Effector CD8-positive, alpha-beta T cell (primary cell): ENCODE measurements around the gene MARK2.
A peak's percentile ranks its signal among the peaks of the same experiment; 100 is the strongest.

ENCODE experiments used
- DNase-seq: peaks from one replicate; lab custom pipeline; 2025; lab: John Stamatoyannopoulos, UW

The MARK2 gene

DNA sequence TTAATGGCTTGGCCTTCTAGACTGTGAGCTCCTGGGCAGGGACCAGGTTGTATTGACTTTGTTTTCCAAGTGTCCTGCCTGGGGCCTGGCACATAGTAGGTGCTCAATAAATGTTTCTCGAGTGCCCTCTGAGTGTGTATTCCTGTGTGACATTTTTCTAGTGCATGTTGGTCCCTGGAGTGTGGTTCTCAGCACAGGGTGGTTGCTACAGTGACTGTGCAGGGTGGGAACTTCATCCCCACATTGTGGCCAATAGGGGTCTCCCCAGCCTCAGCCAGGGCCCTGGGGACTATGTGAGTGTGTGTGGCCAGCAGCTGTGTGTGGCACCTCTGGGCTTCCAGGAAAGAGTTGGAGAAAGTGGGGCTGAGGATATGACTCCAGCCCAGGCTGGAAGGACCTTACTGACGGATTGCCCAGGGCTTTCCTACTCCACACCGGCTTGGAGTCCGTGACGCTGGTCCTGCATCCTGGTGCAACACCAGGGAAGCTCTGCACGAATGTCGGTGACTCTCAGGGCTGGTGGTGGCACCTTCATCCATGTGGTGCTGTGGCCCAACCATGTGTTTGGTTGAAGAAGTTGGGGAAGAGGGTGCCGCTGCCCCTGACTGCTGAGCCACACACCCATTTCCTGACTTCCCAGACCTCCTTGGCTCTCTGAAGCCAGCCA, 9.0 kb upstream of the MARK2 start:
- DNase-seq: no peak

DNA sequence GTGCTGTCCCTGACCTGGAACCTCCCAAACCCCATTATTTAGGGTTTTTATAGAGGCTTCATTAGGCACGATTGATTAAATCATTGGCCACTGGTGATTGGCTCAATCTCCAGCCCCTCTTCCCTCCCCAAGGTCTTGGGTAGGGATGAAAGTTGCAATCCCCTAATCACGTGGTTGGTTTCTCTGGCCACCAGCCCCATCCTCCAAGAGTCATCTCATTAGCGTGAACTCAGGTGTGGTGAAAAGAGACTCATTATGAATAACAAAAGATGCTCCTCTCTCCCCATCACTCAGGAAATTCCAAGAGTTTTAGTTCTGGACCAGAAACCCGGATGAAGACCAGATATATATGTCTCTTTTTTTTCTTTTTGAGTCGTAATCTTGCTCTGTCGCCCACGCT, 7.6 kb upstream of the MARK2 start:
- no peak for DNase-seq

DNA sequence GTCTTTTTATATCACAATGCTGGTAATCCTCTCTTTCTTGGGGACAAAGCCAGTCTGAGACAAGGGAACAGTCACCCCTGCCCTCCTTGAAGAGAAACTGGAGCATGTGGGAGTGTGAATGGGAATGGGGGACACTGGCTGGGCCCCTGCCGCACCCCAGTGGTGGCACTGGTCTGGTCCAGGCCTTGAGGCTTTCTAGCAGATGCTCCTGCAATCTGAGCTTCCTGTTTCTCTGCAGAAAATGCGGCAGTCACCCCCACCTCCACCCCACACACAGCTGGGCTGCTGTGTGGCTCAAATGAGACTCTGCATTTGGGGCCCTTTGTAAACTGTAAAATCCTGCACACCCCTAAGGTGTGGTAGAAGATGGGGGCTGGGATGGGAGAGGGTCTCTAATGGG, 6.6 kb upstream of the MARK2 start:
- DNase-seq: no peak

DNA sequence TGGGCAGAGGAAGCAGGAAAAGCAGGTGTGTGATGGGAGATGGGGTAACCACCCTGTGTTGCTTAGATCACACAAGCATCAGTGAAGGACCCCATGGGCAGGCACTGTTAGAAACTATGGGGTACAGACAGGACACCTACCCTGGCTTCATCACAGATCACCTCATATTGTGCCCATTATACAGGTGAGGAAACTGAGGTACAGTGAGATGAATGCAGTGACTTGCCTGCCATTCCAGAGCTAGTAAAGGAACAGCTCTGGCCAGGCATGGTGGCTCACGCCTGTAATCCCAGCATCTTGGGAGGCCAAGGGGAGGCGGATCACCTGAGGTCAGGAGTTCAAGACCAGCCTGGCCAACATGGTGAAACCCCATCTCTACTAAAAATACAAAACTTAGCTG, 5.9 kb upstream of the MARK2 start:
- no peak for DNase-seq

DNA sequence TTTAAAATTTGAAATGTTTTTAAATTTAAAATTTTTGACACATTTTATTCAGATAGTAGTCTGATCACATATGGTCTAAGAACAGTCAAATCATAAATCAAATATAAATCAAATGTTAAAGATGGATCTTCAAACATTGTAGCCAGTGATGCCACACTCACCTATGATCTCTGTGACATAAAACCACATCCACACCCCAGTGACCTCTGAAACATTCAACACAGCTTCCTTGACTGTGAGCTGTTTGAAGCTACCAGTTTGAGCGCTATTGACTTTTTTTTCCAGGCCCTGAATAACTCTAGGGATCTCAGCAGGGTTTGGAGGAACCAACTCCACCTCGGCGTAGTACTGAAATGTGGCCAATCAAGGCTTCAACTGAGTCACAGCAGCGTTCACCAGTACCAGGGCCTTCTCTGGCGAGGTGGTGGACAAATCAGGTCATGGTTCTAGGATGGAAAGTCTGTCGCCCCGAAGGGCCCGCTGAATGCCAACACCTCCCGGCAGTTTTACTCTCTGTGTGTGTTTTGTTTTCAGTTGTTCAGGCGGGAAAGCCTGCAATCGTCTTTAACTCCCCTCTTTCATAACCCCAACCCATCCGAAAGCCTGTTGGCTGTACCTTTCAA, 4.3 kb upstream of the MARK2 start:
- DNase-seq: no peak

DNA sequence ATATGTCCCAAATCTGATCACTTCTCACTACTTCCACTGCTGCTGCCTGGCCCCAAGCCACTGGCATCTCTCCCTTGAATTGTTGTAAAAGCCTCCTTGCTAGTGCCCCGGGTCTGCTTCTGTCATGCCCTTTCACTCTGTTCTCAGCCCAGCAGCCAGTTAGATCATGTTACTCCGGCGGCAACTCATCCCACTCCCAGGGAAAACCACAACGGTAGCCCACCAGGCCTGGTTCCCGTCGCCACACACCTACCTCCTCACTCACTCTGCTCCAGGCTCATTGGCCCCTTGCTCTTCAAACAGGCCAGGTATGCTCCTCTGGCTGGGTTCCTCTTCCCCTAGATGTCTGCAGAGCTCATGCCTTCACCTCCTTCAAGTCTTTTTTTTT, 3.8 kb upstream of the MARK2 start:
- no peak for DNase-seq

DNA sequence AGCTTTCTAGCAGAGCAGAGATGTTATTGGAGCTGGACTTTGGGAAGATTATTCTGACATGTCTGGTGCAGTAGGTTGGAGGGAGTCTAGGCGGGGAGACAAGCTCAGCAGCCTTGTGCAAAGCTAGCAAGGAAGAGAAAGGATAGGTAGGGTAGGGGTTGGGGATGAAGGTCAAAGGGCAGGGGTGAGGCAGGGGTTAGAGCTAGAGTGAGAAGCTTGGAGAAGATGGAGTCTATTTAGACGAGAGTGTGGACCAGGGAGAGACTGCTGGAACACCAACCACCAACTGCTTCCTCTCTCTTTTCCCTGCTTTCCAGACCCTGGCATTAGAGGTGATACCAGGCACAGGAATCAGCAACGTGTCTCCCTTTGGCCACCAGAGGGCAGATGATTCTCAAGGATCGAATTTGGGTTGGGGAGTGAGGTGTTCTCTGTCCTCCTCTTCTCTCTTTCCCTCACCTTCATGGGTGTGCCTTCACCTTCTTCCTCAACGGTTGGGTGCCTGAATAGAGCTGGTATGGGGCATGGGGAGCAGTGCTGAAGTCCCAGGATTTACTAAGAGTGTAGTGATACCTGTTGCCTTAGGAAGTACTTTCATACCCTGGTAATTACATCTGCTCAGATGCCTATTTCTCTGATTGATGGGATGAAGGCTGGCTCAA, 1.8 kb upstream of the MARK2 start:
- peak; percentile 66 for DNase-seq

DNA sequence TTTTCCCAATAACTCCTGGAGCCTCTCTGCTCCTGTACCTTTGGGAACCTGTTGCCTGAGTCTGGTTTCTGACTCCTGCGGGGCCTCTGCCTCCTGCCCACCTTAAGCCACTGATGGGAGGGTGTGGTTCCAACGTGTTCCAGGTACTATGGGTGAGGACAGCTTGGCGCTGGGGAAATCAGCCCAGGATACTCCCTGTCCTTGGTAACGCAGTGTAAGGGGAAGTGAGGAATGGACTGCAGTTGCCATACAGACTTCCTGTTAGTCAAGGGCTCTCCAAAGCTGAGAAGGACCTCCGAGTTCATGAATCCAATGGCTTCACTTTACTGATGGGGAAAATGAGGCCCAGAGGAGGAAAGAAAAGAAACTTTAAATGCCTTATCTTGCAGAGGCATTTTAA, 1.2 kb upstream of the MARK2 start:
- DNase-seq: no peak

DNA sequence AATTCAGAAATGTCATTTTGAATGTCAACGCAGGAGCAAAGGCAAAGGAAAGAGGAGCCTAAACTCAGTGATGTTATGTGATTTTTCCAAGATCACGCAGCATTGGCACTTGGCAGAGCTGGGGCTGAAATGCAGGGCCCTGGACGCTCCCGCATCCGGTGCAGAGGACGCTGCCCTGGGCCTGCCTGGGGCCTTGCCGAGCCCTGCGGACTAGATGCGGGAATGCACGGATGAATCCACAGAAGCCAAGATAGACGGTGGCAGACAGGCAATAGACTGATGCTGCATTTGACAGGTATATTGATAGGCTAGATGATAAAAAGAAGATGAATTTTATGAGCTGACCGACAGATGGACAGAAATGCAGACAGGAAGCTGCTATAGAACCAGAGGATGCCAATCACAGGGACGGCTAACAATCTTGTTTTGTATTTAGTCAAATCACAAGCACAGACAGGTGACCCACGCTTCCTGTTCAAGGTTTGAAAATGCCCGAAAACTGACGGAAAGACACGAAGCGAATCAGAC, 696 bp upstream of the MARK2 start:
- no peak for DNase-seq

DNA sequence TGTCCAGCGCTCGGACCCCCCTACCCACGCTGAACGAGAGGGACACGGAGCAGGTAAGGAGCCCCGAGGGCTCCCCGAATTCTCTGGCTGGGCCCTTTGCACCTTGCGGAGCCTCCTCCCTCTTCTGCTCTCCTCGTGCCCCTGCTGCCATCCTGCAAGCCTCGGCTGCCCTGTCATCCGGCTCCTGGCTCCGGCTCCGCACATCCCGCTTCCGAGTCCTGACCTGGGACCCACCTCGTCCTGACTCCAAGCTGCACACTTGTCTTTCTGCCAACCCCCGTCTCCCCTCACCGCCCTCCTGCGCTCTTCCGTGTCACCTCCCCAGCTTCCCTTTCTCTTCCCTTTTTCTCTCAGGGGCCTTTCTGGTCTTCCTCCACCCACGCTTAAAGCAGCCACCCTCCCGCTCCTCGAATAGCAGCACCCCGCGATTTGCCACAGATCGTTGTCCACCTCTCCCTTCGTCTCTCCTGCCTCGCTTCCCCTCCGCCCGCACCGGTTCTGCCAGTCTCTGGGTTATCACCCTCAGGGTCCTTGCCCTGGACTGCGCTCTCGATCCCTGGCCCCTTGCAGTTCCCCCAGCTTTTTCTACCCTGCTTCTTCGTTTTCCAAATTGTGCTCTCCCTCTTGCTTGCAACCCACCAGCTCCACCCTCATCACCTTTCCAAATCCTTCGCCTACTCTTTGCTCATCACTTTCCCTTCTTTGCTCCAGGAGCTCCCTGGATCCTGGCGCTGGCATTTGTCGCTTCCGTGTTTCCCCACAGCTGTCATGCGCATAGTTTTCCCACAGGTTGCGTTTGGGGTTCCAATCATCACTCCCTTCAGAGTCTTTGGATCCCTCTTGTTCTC, 822 bp downstream of the MARK2 start:
- DNase-seq: no peak

DNA sequence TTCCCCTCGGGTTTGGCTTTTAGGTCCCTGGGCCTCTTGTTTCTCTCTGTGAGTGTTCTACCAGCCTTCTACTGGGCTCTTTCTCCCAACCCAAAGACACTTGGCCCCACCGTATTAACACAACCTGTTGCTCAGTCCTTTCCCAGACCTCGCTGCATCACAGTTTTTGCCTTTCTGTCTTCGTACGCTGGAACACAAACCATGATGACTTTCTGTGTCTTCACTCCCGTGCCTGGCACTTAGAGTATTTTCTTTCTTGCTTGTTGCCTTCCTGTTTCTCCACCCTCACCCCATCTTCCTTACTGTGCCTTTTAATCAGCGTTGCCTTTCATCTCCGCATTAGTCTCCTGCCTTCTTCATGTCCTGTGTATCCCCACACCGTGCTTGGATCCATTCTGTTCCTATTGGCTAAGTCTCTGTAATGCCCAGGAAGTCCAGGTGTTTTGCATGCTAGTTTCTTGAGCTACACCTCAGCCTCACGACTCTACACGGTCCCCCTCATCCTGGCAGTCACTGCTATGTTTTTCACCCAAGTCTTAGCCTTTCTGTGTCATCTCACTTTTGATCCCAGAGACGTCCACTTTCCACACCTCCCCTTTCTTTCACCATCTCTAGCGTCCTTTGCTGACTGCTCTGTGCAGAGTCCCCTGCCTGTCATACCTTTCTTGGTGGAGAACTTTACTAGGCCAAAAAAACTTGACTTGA, 1.6 kb downstream of the MARK2 start:
- no peak for DNase-seq

DNA sequence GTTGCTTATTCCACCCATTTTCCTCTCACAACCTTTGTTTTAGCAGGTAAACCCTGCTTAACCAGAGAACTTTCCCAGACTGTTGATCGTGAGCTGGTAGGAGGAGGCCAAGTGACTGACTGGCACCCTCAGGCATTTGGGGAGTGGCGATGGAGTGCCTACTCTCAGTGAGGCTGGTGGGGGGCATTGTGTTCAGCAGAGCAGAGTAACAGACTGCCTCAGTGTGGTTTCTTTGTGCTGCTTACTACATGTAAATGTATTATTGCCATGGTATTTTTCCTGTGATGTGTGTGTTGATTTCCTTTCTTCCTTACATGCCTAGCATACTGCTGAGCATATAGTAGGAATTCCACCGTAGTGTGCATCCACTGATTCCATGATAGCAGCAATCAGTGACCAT, 2.6 kb downstream of the MARK2 start:
- no peak for DNase-seq

DNA sequence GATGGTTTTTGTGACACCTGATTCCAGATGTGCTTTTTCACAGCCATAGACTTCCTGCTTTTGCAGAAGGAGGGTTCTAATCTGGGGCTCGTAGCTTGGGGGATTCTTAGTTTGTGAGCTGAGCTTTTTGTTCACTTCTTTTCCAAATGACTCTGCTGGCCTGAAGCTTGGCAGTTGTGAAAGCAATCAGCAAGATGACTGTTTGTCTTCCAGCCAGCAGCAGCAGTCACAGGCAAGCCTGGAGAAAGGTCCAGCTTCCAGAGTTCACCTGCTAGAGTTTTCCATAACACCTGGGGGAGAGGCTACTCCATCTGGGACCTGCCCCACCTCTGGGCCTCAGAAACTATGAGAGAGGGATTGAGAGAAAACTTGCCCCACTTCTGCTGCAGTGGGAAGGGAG, 4.1 kb downstream of the MARK2 start:
- DNase-seq: no peak

DNA sequence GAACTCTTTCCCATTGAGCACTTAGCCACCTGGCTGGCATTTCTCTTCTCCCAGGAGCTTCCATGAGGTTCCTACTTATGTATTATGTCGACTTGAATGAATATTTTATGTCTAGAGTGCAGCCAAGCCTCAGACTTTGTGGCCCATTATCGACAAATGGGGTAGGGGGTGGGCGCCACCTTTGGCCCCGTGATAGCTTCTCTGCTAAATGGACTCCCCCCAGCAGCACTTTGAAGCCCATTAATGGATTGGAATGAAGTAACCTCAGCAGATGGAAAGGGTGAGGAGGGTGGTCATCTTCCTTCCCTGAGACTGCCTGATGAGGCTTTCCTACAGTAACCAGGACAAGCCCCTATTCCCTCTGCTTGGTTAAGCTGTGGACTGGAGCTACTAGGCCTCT, 5.9 kb downstream of the MARK2 start:
- DNase-seq: no peak

DNA sequence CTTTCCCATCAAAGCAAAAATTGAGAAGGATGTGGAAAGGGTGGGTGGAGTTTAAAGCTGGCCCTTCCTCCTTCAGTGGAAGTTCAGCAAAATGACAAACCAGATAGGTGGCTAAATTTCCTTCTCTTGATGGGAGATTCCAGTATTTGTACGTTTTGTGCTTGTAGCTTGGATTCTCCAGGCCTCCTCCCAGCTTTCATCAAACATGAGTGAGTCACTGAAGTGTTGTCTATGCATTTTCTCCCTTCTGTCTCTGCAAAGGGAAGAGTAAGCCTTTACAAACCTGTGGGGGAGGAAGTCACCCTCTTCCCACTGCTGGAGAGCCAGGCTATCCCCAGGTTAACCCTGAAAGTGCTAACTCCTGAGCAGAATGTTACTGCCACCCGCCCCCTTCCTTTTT, 6.4 kb downstream of the MARK2 start:
- no peak for DNase-seq

DNA sequence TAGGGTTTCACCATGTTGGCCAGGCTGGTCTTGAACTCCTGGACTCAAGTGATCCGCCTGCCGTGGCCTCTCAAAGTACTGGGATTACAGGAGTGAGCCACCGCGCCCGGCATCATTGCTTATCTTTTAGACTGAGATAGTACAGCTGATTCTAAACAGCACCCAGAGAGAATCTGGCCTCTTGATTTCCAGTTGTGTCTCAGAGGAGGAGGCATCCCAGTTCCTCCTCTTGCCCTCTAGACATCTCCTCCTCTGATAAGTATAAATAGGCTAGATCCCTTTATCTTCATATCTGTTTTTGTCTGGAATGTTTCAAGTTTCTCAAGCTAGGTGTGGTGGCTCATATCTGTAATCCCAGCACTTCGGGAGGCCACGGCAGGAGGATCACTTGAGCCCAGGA, 7.0 kb downstream of the MARK2 start:
- DNase-seq: no peak

DNA sequence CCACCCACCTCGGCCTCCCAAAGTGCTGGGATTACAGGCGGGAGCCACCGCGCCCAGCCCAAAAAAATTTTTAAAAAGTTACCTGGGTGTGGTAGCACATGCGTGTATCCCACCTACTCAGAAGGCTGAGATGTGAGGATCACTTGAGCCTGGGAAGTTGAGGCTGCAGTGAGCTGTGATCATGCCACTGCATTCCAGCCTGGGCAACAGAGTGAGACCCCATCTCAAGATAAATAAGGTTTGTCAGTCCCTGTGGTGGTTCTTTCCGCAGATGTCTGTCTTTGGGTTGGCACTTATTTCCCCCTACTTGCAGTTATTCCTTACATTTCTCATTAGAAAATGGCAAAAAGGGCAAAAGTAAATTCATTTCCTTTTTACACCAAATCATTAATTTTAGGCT, 8.0 kb downstream of the MARK2 start:
- no peak for DNase-seq

DNA sequence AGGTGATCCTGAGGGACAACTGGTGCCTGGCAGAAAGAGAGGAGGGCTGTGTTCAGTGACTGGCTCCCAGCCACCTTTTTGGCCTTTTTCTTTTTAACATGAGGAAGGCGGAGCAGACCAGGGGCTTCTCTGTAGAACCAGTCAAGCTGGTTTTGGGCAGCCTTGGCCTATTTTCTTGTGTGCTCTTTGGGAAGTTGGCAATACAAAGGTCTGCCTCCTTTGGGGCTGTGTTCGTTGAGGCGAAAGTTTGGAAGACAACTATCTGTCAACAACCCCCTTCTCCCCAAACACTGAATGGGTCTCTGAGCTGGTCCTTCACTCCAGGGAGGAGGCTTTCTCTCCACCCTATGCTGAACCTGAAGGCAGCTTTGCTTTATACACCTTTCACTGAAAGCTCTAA, 8.5 kb downstream of the MARK2 start:
- no peak for DNase-seq

DNA sequence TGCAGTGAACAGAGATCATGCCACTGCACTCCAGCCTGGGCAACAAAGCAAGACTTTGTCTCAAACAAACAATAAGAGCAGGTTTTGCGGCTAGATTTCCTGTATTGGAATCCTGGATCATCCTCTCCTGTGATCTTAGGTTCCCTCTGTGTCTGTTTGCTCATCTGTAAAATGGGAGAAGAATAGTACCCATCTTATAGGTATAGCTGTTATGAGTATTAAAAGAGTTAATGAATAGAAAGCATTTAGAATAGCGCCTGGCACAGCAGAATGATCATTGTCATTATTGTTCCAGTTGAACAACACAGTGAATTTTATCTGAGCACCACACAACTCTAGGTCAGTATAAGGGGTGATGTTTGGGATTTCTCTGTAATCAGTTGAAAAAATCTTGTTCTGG, 10.8 kb downstream of the MARK2 start:
- no peak for DNase-seq

DNA sequence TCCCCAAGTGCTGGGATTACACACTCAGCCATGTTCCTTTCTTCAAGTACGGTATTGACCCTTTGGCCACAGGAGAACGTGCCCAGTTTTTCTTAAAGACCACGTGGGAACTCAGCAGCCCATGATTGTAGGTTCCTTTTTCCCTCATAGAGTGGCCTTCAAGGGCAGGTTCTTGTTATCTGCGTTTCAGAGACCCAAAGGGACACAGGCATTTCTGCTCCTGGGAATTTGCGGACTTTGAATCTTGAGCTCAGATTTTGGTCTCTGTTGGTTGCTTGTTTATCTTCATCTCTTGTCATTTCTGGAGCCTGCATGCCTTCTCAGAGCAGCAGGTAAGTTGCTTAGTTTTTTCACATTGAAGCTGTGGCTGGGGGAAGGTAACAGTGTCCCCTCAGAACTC, 12.0 kb downstream of the MARK2 start:
- no peak for DNase-seq

DNA sequence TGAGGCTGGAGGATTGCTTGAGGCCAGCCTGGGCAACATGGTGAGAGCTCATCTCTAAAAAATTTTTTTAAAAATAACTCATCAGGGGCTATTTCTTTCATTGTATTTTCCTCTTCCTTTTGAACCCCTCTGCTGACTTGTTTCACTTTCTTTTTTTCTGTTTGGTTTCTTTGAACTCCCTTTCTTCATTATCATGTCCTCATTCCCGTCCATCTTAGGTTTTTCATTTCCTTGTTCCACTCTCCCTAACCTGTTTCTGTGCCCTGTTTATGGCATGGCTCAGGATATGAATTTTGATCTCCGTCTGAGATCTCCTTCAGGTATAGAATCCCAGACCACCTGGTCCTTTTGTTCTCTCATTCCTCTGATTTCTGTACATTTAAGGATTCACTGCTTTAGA, 12.5 kb downstream of the MARK2 start:
- no peak for DNase-seq

DNA sequence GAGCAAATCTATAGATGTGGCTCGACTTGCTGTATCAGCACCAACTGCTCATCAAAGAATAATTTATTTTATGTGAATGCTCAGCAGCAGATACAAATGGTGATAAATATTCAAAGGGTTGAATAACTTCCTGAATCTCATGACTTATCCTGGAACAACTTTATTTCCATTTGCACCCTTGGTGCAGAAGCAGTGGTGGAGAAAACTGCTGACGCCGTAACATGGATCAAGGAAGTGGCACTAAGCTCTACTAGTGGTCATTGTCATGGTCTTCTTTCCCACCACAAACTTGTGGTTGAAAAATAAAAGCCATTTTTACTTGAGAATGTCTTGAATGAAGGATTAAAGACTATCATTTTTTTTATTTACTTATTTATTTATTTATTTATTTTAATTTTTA, 14.6 kb downstream of the MARK2 start:
- DNase-seq: no peak
